ENCODE results near the gene RAP1GDS1. TPM values are rescaled to one million over a fixed set of nuclear protein-coding genes. Genes with fewer than 3 reads are reported as not detected.

The RAP1GDS1 gene
- total and polyA plus RNA-seq, 2 of the 4 experiments (the other 2 are of a cell fraction): 29.0 to 85.1 TPM

- Histone ChIP-seq H4K91ac (ENCODE audit: insufficient read depth, low read depth, low read length) (no peak overlapping the region), H3K4me1 (ENCODE audit: control insufficient read depth, insufficient read depth, low read length) (peaks cover 2% of the 10 kb centered on the region; the same call in 1 of the 2 replicates), H3K27me3 (ENCODE audit: control insufficient read depth, insufficient read depth, low read length) (no peaks in the 10 kb centered on the region), H3K36me3 (ENCODE audit: control insufficient read depth, insufficient read depth, low read length) (peaks cover 1% of the 10 kb centered on the region; the same call in 1 of the 2 replicates), H3K4me3 (ENCODE audit: insufficient read depth, low read depth, low read length) (no peak overlapping the region), H2AK5ac (ENCODE audit: low read depth, low read length) (no peak overlapping the region), H3K79me1 (ENCODE audit: low read depth in 1 of 2, low read length in 2 of 2) (peaks cover 6 to 24% of the 10 kb centered on the region in 2 experiments), H2BK15ac (ENCODE audit: low read depth, low read length) (no peak overlapping the region), H3K56ac (ENCODE audit: extremely low read depth, insufficient read depth, low read length) (no peak overlapping the region), H2AK9ac (replicated peaks; ENCODE audit: low read depth, low read length, poor library complexity) (no peak overlapping the region), H3K18ac (ENCODE audit: low read depth, low read length) (no peak overlapping the region), H3K4ac (ENCODE audit: low read depth, low read length) (no peak overlapping the region), H2AFZ (replicated peaks; ENCODE audit: low read length, poor library complexity) (no peak overlapping the region), H3K27ac (ENCODE audit: insufficient read depth, low read length) (no peak overlapping the region), H3K9ac (ENCODE audit: low read depth, low read length) (no peak overlapping the region), H4K5ac (ENCODE audit: low read depth, low read length) (no peak overlapping the region), H4K8ac (ENCODE audit: low read depth in 2 of 2, low read length in 2 of 2) (no peak overlapping the region), H3K9me3 (ENCODE audit: control insufficient read depth, insufficient read depth, low read length) (0 out of 2 replicates have a peak, but pooled peaks cover 2% of the 10 kb centered on the region), H3K23ac (ENCODE audit: low read depth, low read length) (no peak overlapping the region), H2BK120ac (ENCODE audit: low read depth, low read length) (no peak overlapping the region), H3K9me1 (ENCODE audit: insufficient read depth, low read length) (no peaks in the 10 kb centered on the region), H3K14ac (replicated peaks; ENCODE audit: low read depth, low read length) (no peak overlapping the region), H2BK20ac (ENCODE audit: low read depth, low read length) (no peak overlapping the region), H3K4me2 (ENCODE audit: low read depth, low read length) (no peak overlapping the region), H4K20me1 (ENCODE audit: insufficient read depth, low read length) (no peaks in the 10 kb centered on the region), H2BK5ac (ENCODE audit: low read depth, low read length, poor library complexity, severe bottlenecking) (no peak overlapping the region)
- TF ChIP-seq MAFK (IDR thresholded peaks at IDR 0.05; ENCODE audit: low read depth, low read length) (no peak), RFX5 (IDR thresholded peaks at IDR 0.05; ENCODE audit: low read depth, low read length) (no peak), RAD21 (IDR thresholded peaks at IDR 0.05; ENCODE audit: low read length) (no peak), POLR2A (IDR thresholded peaks at IDR 0.05; ENCODE audit: low read depth, low read length) (no peak)
- TF ChIP-seq, protein P1, sequence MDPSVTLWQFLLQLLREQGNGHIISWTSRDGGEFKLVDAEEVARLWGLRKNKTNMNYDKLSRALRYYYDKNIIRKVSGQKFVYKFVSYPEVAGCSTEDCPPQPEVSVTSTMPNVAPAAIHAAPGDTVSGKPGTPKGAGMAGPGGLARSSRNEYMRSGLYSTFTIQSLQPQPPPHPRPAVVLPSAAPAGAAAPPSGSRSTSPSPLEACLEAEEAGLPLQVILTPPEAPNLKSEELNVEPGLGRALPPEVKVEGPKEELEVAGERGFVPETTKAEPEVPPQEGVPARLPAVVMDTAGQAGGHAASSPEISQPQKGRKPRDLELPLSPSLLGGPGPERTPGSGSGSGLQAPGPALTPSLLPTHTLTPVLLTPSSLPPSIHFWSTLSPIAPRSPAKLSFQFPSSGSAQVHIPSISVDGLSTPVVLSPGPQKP (IDR thresholded peaks at IDR 0.05; ENCODE audit: borderline replicate concordance, low read depth, low read length): no peak
- in situ Hi-C loops (cut with MboI; ENCODE audit: low sequenced_read_pairs): no loop called here
- DNase-seq (no peak), ATAC-seq (ENCODE audit: low read depth) (no peak)
- dilution Hi-C loops (cut with HindIII; ENCODE audit: low sequenced_read_pairs, unreplicated experiment): no loop called here
- BruUV-seq (replicated peaks): no TSS peak
- intact Hi-C loops (cut with micrococcal nuclease): no loop called here
- ChIA-PET POLR2A (ENCODE audit: unreplicated experiment) (no interaction called here), CTCF (no interaction called here)
- no CpG with 5 or more reads among the region's 1 CpG for WGBS, 2 experiments (ENCODE audit: extremely low coverage in 2 of 2, insufficient read length in 1 of 2)
Measured at GRCh38 chr4:98332017-98332416, 70.8 kb downstream of the RAP1GDS1 start.

Data from IMR-90 (cell line).